ENCODE results near the gene CDH12. TPM values are rescaled to one million over a fixed set of nuclear protein-coding genes. Genes with fewer than 3 reads are reported as not detected.

Gene CDH12
- total RNA-seq, 1 donor from 2014 or later: not detected

DNA sequence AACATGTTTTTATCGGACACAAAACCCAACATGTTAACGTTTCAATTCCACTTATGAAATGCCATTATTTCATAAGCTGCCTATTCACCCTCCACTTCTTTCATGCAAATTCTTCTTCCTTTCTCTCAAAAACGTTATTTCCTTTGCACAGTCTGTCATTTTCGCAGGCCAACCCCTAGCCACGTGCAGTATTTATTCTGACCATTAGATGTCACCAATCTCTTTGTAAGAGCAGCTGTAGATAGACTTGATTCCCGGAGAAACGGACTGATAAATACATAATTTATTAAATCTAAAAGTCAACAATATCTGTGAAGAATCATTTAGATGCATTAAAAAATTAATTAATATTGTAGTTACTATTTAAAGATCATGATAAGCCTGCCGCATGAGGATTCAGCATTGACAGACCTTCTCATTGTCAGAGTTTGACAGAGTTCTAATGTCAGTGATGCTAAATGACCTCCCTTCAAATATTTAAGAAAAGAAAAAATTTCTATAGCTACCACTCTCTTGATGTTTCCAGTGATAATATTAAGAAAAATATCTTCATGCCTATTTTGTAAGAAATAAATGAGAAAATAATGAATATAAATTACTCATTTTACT is 933.6 kb downstream of the CDH12 start:
- FAIRE-seq: no peak

GRCh38 chr5:21918451-21918850 is 934.7 kb downstream of the CDH12 start:
- no peaks in the 10 kb centered on the region for H3K9me3 ChIP-seq (ENCODE audit: insufficient read depth, low read depth, low read length)
- no peak overlapping the region for H3K27ac ChIP-seq (ENCODE audit: low read depth, low read length)
- no peak overlapping the region for H3K4me2 ChIP-seq (ENCODE audit: low read length)
- H3K79me2 ChIP-seq (ENCODE audit: insufficient read depth, low read length): no peaks in the 10 kb centered on the region
- no peaks in the 10 kb centered on the region for H3K27me3 Mint-ChIP-seq (ENCODE audit: low read depth, unreplicated experiment)
- no peak overlapping the region for H3K4me3 Mint-ChIP-seq (ENCODE audit: unreplicated experiment)
- DNase-seq (ENCODE audit: low read depth): no peak
- no peaks in the 10 kb centered on the region for H3K4me1 Mint-ChIP-seq (ENCODE audit: low read depth, unreplicated experiment)
- H3K36me3 Mint-ChIP-seq (ENCODE audit: low read depth, unreplicated experiment): no peaks in the 10 kb centered on the region
- H4K20me1 ChIP-seq (ENCODE audit: insufficient read depth, low read length): no peaks in the 10 kb centered on the region
- no peak for FAIRE-seq
- no peaks in the 10 kb centered on the region for H3K27me3 ChIP-seq (ENCODE audit: insufficient read depth, low read length)
- H2AFZ ChIP-seq (ENCODE audit: low read depth, low read length): no peak overlapping the region
- H3K9me3 Mint-ChIP-seq (ENCODE audit: unreplicated experiment): no peaks in the 10 kb centered on the region
- H3K9ac ChIP-seq (ENCODE audit: low read length): no peak overlapping the region
- H3K27ac Mint-ChIP-seq (ENCODE audit: unreplicated experiment): no peak overlapping the region
- TF ChIP-seq CTCF (IDR thresholded peaks at IDR 0.05; ENCODE audit: insufficient read depth, low read depth, low read length) (no peak), EZH2 (IDR thresholded peaks at IDR 0.05; ENCODE audit: insufficient read depth, low read length) (no peak)
- H3K4me1 ChIP-seq (ENCODE audit: insufficient read depth, low read length): no peaks in the 10 kb centered on the region
- H3K4me3 ChIP-seq (ENCODE audit: insufficient read depth, low read depth, low read length): no peak overlapping the region
- H3K36me3 ChIP-seq (ENCODE audit: insufficient read depth, low read length): no peaks in the 10 kb centered on the region

More for the DNA sequence above, 933.6 kb downstream of the CDH12 start:
- no peak overlapping the region for H3K4me3 Mint-ChIP-seq (ENCODE audit: unreplicated experiment)
- H3K36me3 Mint-ChIP-seq (ENCODE audit: low read depth, unreplicated experiment): no peaks in the 10 kb centered on the region
- Histone ChIP-seq H3K4me1 (ENCODE audit: insufficient read depth, low read length) (no peaks in the 10 kb centered on the region), H3K4me2 (ENCODE audit: low read length) (no peak overlapping the region), H3K9me3 (ENCODE audit: insufficient read depth, low read depth, low read length) (no peaks in the 10 kb centered on the region), H3K36me3 (ENCODE audit: insufficient read depth, low read length) (no peaks in the 10 kb centered on the region), H4K20me1 (ENCODE audit: insufficient read depth, low read length) (no peaks in the 10 kb centered on the region), H3K9ac (ENCODE audit: low read length) (no peak overlapping the region), H3K79me2 (ENCODE audit: insufficient read depth, low read length) (no peaks in the 10 kb centered on the region), H3K27me3 (ENCODE audit: insufficient read depth, low read length) (no peaks in the 10 kb centered on the region), H2AFZ (ENCODE audit: low read depth, low read length) (no peak overlapping the region), H3K4me3 (ENCODE audit: insufficient read depth, low read depth, low read length) (no peak overlapping the region), H3K27ac (ENCODE audit: low read depth, low read length) (no peak overlapping the region)
- no peaks in the 10 kb centered on the region for H3K4me1 Mint-ChIP-seq (ENCODE audit: low read depth, unreplicated experiment)
- no peaks in the 10 kb centered on the region for H3K9me3 Mint-ChIP-seq (ENCODE audit: unreplicated experiment)
- TF ChIP-seq CTCF (IDR thresholded peaks at IDR 0.05; ENCODE audit: insufficient read depth, low read depth, low read length) (peak; percentile 76), EZH2 (IDR thresholded peaks at IDR 0.05; ENCODE audit: insufficient read depth, low read length) (no peak)
- DNase-seq (ENCODE audit: low read depth): peak; percentile 12
- no peak overlapping the region for H3K27ac Mint-ChIP-seq (ENCODE audit: unreplicated experiment)
- no peaks in the 10 kb centered on the region for H3K27me3 Mint-ChIP-seq (ENCODE audit: low read depth, unreplicated experiment)

DNA sequence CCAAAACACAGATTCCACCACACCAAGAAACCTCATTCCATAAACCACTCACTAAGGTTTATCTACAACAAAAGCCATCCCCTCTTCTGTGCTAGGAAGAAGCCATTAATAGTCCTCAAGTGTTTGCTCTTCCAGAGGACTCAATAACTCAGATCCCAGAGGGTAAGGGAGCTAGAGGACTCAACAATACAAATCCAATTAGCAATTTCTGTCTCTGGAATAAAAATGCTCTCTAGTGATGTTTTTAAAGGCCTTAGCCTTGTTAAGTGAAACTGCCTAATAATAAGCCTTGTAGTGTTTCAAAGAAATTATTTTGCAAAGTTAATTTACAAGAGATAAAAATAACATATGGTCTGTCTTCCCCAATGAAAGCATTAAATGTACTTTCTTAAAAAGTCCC is 942.4 kb downstream of the CDH12 start:
- Mint-ChIP-seq H3K4me3 (ENCODE audit: unreplicated experiment) (no peak overlapping the region), H3K36me3 (ENCODE audit: low read depth, unreplicated experiment) (no peaks in the 10 kb centered on the region), H3K27ac (ENCODE audit: unreplicated experiment) (no peak overlapping the region), H3K27me3 (ENCODE audit: low read depth, unreplicated experiment) (no peaks in the 10 kb centered on the region), H3K9me3 (ENCODE audit: unreplicated experiment) (no peaks in the 10 kb centered on the region), H3K4me1 (ENCODE audit: low read depth, unreplicated experiment) (no peaks in the 10 kb centered on the region)
- Histone ChIP-seq H3K4me3 (ENCODE audit: insufficient read depth, low read depth, low read length) (no peak overlapping the region), H3K9ac (ENCODE audit: low read length) (no peak overlapping the region), H2AFZ (ENCODE audit: low read depth, low read length) (no peak overlapping the region), H3K79me2 (ENCODE audit: insufficient read depth, low read length) (no peaks in the 10 kb centered on the region), H3K27ac (ENCODE audit: low read depth, low read length) (no peak overlapping the region), H4K20me1 (ENCODE audit: insufficient read depth, low read length) (no peaks in the 10 kb centered on the region), H3K4me2 (ENCODE audit: low read length) (no peak overlapping the region), H3K4me1 (ENCODE audit: insufficient read depth, low read length) (no peaks in the 10 kb centered on the region), H3K36me3 (ENCODE audit: insufficient read depth, low read length) (no peaks in the 10 kb centered on the region), H3K27me3 (ENCODE audit: insufficient read depth, low read length) (no peaks in the 10 kb centered on the region), H3K9me3 (ENCODE audit: insufficient read depth, low read depth, low read length) (no peaks in the 10 kb centered on the region)
- DNase-seq (ENCODE audit: low read depth) (no peak), FAIRE-seq (no peak)
- no peak for TF ChIP-seq CTCF (IDR thresholded peaks at IDR 0.05; ENCODE audit: insufficient read depth, low read depth, low read length)
- TF ChIP-seq EZH2 (IDR thresholded peaks at IDR 0.05; ENCODE audit: insufficient read depth, low read length): no peak
